Measurements from ENCODE around the gene PCYT2. TPM values are rescaled to one million over a fixed set of nuclear protein-coding genes. Genes with fewer than 3 reads are reported as not detected.

PCYT2 gene
- total RNA-seq, 1 experiment from 2014 or later: 167 TPM

DNA sequence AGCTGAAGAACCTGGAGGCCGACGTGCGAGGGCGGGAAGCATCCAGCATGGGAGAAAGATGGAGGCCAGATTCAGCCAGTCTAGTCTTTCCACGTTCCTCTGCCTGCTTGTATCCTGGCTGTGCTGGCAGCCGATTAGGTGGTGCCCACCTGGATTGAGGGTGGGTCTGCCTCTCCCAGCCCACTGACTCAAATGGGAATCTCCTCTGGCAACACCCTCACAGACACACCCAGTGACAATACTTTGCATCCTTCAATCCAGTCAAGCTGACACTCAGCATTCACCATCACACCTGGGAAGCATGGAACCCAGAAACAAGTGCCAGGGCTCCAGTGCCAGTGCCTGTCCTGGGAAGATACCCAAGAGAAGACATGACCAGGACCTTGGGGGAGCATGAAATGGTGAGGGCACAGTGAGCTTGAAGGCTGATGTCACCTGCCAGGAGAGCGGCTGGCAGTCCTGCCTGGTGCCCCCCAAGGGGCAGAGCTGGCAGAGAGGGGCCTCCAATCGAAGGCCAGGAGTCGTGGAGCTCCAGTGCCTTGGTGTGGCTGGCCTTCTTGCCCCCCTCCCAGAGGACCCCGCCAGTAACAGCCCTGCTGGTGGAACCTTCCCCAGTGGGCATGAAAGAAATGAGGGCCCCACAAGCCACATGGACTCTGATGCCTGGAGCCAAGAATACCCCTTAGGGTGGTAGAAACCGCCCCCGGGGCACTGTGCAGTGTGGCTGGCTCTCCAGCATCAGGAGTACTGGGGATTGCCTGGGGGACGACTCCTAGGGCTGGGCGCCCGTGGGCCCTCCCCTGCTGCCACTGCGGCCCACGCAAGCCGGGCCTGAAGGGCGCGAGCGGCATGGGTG is 9.8 kb downstream of the PCYT2 start:
- DNase-seq (ENCODE audit: low spot score): no peak

DNA sequence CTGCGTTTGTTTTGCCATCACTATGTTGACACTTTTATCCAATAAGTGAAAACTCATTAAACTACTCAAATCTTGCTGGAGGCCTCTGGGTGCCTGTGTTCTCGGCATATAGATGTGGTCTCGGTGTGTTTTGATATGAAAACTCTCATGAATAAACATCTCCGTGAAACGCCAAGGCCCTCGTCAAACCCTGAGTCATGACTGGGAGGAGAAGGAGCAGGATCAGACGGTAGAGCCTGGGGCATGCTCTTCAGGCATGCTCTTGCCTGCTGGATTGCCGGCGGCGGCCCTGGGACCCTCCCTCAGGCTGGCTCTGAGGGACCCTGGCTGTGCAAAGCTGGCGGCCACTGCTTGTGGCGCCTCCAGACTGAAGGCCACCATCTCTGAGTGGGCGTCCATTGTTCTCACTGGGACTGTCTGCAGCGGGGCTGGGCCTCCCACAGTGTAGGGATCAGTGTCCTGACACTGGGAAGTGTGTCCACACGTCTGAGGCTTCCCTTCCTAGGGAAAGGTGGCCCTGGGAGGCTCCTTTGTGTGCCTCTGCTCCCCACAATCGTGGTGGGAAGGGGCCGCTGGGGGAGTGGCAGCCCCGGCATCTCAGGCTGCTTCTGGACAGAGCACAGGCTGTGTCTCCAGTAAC is 10.9 kb downstream of the PCYT2 start:
- no peak for DNase-seq (ENCODE audit: low spot score)

DNA sequence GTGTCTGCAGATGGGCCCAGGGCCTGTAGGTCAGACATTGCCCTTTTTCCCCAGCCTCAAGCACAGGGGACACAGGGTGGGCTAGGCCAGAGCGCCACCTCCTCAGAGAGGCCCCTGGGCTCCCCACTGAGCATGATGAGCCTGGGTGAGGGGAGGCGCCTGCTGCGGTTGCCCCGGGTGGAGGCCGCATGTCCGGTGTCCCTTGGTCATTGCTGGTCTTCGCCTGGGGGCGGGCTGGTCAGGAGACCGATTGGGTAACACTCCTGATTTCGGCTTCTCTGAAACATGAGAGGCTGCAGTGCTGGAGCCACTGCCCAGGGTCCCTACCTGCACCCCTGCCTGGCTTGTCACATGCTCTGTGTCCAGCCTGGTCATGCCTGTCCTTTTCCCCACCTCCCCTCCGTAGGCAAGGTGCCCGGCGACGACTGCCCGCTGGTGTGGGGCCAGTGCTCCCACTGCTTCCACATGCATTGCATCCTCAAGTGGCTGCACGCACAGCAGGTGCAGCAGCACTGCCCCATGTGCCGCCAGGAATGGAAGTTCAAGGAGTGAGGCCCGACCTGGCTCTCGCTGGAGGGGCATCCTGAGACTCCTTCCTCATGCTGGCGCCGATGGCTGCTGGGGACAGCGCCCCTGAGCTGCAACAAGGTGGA is 11.6 kb downstream of the PCYT2 start:
- DNase-seq (ENCODE audit: low spot score): no peak

DNA sequence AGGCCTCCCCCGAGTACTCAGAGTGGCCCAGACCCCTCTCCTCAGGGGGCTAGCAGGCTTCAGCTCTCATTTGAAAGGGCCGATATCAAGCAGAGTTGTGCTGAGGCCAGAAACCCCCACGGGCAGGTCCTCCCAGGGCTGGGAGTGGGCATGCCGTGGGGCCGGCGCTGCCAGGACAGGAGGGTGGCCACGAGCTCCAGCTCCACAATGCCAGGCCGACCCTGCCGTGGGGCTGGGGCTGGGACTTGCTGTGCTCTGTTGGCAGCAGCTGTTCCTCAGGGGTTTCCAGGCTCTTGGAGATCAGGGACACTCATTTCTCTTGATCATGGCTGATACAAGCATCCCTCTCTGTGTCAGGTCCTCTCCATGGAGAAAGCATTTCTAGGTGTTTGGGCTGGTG is 12.3 kb downstream of the PCYT2 start:
- no peak for DNase-seq (ENCODE audit: low spot score)

DNA sequence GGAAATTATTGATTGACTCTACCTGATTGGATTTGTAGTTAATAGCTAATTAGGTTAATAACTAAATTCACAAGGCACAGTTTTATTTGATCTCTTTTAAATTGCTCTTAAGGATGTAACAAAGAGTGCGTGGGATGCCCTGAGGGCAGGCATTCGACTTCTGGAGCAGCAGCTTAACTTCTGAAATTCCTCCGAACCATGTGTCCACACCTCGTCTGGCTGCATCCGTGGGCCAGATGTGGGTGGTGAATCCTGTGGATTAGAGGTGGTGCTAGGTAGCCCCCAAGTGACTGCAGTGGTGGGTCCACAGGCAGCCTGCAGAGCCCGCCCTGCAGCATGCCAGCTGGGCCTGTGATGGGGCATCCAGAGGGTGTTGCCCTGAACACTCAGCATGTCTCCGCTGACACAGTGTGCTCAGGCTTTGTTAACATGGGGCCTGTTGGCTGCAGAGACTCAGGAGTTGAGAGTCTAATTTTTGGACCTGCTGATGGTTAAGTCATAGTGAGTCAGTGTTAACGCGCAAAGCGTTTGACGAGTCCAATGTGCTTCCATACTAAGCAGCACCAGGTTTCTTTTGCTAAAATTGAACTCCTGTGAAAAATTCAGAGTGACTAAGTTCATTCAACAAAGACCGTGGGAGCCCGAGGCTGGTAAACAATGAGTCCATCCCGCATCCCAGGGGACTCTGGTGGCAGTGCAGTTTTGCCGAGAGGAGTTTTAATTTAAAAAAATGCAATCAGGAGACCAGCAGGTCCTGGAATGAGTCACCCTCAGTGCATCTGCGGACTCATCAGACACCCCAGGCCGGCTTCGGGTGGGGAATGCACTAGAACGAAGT is 13.0 kb downstream of the PCYT2 start:
- no peak for DNase-seq (ENCODE audit: low spot score)

DNA sequence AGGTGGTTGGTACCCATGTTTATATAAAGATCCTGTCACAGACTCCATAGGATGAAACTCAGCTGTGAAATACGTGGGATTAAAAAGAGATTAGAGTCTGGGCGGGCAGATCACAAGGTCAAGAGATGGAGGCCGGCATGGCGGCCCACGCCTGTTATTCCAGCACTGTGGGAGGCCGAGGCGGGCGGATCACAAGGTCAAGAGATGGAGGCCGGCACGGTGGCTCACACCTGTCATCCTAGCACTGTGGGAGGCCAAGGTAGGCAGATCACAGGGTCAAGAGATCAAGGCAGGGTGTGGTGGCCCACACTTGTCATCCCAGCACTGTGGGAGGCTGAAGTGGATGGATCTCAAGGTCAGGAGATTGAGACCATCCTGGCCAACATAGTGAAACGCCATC is 15.8 kb downstream of the PCYT2 start:
- DNase-seq (ENCODE audit: low spot score): no peak

DNA sequence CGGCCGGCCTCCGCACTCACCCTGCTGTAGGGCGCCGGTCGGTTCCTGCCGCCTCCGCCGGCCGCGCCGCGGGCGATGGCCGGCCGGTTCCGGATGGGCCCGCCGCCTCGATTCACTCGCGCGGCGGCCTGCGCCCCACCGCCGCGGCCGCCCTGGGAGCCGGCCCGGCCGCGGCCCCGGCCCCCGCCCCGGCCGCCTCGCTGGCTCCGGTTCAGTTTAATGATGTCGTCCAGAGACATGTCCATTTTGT is 20.0 kb downstream of the PCYT2 start:
- DNase-seq (ENCODE audit: low spot score): no peak

DNA sequence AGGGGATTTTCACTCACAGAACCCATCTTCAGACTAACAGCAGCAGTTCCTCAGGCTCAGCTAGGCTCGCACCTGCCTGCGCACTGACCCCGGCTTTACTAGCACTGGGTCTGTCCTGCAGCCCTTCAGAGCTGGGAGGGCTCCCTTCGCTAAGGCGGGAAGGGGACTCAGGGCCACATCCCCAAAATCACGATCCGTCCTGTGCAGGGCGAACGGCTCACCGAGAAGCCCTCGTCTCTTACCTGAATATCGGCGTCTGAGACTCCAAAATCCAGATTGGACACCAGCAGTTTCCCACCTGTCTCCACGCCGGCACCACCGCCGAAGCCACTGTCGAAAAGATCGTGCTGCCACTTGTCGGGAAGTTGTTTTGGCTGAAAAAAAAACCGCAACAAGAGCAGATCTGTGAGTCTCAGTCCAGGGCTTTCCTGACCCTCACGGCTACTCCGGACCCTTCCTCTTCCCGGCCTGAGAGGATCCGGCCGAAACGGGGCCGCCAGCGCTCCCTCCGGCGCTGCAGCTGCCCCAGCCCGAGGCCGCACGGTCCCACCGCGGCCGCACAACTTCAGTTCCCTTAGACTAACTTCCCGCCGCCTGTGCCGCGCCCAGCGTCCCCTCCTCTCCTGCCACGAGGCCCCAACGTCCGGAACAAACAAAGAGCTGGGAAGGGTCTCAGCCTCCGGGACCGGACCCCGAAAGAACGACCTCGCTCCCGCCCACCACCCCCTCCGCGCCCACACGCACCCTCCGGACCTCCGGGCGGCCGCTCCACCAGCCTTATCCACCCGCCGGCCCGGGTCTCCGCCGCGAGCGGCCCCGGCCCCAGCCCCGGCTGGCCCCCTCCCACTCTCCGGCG is 20.5 kb downstream of the PCYT2 start:
- DNase-seq (ENCODE audit: low spot score): no peak

DNA sequence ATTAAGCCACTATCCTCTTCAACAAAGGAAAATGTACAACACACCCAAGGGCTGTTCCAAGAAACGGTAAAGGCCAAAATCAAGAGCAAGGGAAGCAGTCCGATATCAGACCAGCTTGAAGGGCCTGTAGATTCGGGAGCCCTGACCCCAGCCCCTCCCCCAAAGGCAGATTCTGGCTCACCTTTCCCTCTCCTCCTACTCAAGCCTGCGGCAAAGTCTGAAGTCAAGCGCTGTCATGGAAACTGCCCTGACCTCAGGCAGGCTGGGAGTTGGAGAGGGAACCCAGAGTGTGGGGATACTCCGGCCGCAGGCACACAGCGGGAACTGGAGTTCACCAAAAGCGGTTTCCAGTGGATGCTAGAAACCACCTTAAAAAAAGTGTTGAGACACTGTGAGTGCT is 21.6 kb downstream of the PCYT2 start:
- no peak for DNase-seq (ENCODE audit: low spot score)

DNA sequence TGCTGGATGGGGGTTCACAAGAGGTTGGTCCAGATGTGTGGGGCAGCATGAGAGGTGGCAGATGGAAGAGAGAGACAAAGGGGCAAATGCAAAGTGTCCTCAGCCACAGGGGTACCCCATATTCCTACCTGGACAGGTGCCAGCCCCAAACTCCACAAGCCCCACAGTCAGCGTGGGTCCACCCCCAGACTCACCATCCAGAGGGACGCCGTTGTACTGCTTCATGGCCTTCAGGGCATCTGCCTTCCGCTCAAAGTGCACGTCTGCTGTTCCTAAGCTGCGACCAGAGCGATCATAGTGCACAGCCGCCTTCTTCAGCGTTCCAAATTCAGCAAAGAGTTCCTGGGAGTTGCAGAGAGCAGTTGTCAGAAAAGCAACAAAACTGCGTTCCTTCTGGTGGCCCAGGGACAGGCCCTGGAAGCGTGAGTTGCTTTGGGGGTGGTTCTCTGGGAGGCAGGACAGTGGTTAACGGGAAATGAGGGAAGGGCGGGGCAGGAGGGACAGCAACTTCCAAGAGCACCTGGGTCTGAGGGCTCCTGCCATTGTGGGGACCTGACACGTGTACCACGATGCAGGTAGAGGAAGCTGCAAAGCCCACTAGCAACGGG is 22.1 kb downstream of the PCYT2 start:
- no peak for DNase-seq (ENCODE audit: low spot score)

DNA sequence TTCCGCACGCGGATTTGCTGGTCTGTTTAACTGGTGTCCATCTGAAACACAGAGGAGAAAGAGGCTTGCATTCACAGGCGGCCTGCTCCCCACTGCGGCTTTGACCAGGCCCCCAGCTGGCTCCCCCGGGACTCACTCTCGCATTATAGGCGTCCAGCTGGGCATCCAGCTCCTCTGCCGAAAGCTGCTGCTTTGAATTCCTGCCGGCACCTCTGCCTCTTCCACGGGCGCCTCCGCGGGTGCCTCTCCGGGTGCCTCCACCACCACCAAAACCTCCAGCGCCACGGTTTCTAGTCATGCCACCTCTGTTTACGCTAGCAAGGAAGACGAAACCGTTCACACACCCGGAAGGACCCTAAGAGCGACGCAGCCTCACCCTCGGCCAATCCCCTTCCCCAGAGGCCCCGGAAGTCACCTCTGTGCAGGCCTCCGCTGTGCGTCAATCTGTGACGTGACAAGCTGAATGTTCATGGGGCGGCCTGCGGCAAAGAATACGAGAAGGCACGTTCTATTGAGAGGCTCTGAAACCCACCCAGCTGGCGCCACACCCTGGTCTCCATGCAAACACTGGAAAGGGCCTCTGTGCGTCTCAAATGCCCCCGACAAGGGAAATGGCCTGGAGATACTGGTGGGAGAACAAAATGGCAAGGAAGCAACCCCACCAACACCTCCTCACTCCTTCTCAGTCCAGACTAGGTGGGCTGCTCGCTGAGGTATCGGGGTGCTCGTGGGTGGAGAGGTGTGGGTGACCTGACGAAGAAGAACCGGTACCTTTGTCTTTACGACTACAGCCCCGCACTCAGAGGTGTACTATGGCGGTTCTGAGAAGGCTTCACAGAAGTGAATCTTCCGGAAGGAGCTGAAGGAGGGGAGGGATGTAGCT is 22.9 kb downstream of the PCYT2 start:
- no peak for DNase-seq (ENCODE audit: low spot score)

DNA sequence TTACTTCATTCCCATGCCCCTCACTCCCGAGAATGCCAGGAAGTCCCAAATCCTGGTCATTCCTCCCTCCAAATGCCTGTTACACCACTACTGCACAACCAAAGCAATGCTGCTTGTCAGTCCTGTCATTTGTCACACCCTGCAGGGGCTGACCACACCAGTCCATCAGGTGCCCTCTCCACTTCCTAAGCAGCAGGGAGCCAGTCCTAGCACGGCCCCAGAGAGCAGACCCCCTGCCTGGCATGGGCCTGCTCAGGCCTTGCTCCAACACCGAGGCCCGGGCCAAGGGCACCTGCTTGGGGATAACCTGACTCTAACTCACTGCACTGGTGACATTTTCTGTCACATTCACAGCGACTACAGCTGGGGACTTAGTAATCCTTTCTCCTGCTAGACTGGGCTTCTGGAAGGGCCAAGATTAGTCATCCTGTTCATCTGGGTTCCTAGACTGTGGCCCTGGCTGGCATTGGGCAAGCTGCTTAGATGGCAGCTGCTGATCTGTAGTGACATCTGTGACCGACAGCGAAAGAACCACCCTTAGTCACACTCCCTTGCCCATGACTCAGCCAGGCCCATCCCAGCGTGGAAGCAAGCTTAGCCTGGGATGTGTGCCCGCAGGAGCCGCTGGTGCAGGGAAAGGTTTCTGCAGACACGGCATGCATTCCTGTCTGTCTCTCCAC is 25.2 kb downstream of the PCYT2 start:
- DNase-seq (ENCODE audit: low spot score): peak; percentile 38

DNA sequence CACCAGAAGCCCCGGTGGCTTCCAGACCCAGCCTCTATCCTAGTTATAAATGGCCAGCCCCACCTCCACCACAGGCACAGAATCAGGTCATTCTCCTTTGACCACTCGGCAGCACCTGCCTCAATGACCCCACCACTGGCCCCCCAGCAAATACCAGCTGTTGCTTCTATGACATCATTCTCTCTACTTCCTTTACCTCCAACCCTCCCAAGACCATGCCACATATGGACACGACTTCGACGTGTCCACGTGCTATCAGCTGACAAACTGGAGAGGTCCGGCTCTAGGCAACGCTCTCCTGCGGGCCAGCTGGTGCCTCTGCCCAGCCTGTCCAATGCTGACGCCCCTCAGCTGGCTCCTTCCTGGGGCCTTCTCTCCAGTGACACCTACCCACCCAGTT is 25.7 kb downstream of the PCYT2 start:
- DNase-seq (ENCODE audit: low spot score): no peak

DNA sequence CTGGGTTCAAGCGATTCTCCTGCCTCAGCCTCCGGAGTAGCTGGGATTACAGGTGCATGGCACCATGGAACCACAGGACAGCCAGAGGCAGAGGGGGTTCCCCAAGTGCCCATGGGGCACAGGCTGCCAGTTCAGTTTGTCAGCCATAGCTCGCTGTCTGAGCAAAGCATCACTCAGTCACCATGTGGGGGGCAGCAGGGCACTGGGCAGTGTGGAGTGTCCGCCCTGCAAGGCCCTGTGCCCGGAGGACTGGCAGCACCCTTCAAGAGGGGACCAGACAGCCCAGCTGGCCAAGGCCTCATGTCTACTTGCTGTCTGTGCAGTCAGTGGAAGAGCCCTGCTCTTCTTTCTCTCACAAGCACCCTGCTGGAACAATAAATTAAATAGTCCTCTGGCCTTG is 26.2 kb downstream of the PCYT2 start:
- no peak for DNase-seq (ENCODE audit: low spot score)

DNA sequence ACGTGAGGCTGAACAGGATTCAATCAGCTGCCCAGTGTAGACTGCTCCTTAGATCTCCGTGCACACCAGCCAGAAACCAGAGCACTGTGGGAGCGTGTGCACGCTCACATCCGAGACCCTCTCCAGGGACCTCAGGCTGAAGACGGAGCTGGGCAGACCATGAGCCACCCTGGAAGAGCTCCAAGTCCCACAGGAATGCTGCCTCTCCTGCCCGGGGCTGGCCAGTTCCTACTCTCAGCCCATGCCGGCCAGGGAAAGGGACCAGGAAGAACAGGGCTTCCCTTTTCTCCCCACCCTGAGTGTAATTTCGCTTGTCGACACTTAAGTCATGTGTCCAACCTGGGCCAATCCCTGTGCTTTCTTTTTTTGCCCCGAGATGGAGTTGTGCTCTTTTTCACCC is 26.7 kb downstream of the PCYT2 start:
- DNase-seq (ENCODE audit: low spot score): no peak

DNA sequence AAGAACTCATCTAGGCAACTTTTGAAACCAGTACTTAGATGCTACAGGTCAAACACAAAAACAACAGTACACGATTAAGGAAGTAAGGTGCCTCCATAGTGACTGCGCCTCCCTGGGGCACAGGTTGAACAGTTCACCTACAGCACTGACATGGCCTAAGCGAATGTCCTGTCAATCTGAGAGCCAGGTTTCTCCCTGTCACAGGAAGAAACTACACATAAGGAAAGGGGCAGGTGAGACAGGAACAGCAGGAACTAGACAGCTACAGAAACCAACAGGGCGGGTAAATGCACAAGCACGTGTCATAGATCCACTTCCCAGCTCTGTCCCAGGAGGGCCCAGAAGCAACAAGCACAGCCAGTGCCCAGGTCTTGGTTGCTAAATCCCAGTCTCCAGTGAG is 32.1 kb downstream of the PCYT2 start:
- DNase-seq (ENCODE audit: low spot score): no peak

DNA sequence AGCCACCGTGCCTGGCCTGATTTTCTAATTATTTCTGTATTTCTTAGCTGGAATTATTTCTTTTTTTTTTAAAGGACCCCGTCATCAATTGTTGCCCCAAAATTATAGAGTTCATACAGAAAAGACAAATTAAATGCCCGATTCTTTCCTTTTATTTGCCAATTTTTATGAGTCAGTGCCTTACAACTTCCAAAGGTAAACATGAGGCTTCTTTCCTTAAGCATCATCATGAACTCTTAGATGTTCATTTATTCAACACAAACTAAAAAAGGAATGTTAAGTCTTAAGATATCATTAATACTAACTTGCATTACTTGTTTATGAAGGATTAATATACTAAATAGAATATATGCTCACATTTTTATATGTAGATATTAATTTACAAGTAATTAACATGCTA is 32.9 kb downstream of the PCYT2 start:
- DNase-seq (ENCODE audit: low spot score): no peak

DNA sequence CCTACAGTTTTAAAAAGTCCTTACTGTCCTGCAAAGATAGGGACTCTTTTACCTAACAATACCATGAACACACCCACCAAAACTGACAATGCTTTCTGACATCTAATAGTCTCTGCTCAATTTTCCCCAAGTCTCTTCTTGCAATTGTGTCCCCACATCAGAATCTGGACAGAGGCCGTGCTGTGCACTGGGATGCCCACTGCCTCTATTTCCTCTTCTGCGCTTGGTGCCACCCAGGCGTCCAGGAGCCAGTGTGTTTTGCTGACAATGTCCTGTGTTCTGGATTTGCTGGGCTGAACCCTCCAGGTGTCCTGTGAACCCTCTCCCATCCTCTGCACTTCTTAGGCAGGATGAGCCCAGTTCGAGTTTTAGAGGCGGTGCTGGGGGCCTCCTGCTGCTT is 33.6 kb downstream of the PCYT2 start:
- DNase-seq (ENCODE audit: low spot score): no peak
